Vagina (tissue), 2 donors: ENCODE measurements around the gene PCDHB10.

Experiments
- POLR2A ChIP-seq, 2 donors: fragments of 450-650 bp; IDR thresholded peaks; one replicate each; pipeline ENCODE4 v1.6.1; 2017; ENCODE audit warnings: antibody characterized with exemption in 2 of 2, mild to moderate bottlenecking in 2 of 2, moderate library complexity in 2 of 2
- TF ChIP-seq, protein P1 (sequence below), 3 experiments: fragments of 450-650 bp in 2 of 3; fragments of 200-600 bp in 1 of 3; sonication (generic) in 1 of 3; IDR thresholded peaks; one replicate each; pipeline ENCODE4 v1.5.1; 2017 to 2019; ENCODE audit warnings: antibody characterized with exemption in 3 of 3, mild to moderate bottlenecking in 2 of 3, moderate library complexity in 2 of 3

DNA sequence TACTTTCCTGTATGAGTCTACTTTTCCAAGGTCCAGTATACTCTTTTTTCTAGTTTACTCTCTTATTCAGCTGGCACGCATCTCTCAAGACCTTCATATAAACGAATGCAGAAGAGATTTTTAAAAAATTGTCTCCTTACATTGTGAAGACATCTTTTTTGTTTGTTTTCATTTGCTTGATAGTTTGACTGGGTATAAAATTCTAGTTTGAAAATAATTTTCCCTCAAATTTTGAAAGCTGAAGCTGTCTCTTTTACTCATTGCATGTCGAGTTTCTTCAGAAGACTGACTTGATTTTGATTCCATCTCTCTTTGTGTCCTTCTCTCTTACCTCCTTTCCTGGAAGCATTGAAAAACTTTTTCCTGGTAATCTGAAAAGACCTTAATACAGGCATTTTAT is 4.2 kb downstream of the PCDHB10 start:
- TF ChIP-seq, protein P1, sequence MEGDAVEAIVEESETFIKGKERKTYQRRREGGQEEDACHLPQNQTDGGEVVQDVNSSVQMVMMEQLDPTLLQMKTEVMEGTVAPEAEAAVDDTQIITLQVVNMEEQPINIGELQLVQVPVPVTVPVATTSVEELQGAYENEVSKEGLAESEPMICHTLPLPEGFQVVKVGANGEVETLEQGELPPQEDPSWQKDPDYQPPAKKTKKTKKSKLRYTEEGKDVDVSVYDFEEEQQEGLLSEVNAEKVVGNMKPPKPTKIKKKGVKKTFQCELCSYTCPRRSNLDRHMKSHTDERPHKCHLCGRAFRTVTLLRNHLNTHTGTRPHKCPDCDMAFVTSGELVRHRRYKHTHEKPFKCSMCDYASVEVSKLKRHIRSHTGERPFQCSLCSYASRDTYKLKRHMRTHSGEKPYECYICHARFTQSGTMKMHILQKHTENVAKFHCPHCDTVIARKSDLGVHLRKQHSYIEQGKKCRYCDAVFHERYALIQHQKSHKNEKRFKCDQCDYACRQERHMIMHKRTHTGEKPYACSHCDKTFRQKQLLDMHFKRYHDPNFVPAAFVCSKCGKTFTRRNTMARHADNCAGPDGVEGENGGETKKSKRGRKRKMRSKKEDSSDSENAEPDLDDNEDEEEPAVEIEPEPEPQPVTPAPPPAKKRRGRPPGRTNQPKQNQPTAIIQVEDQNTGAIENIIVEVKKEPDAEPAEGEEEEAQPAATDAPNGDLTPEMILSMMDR (IDR thresholded peaks at IDR 0.05), result no peak
- TF ChIP-seq POLR2A (IDR thresholded peaks at IDR 0.05), result no peak
